ENCODE data around the gene LRRC10. TPM values are rescaled to one million over a fixed set of nuclear protein-coding genes. Genes with fewer than 3 reads are reported as not detected.

The LRRC10 gene
- total RNA-seq, 4 donors from 2014 or later = not detected

GRCh38 chr12:69566603-69567002 lies 44.1 kb downstream of the LRRC10 start:
- in situ Hi-C loops (cut with MboI; ENCODE audit: low pct_ligation_motif_present in 1 of 4, low pct_unique_long_range_greater_than_20kb in 1 of 4, low sequenced_read_pairs in 3 of 4) (loop anchor here in 3 of 4 donors (10.0 to 25.0 kb wide), 3 partner anchors 152 to 279 kb away; partner anchors contain the start of gene YEATS4 (in 1 of the 3)), intact Hi-C loops (cut with DNase I; ENCODE audit: low total_unique reads) (no loop called here)
- DNase-seq = no peak
- Histone ChIP-seq H3K27ac (no peak overlapping the region), H3K27me3 (no peaks in the 10 kb centered on the region), H3K36me3 (peaks cover 0 to 28% (median 3%) of the 10 kb centered on the region in 4 donors), H3K4me1 (no peaks in the 10 kb centered on the region), H3K9me3 (no peaks in the 10 kb centered on the region), H3K4me3 (no peak overlapping the region)
- WGBS, 2 donors (ENCODE audit: low coverage in 1 of 2) = 88 to 100% methylated on average over 1 to 3 of the region's 3 CpGs
- TF ChIP-seq CTCF (IDR thresholded peaks at IDR 0.05) (no peak), POLR2A (IDR thresholded peaks at IDR 0.05) (no peak), POLR2AphosphoS5 (IDR thresholded peaks at IDR 0.05) (no peak), EP300 (IDR thresholded peaks at IDR 0.05; ENCODE audit: low read depth) (no peak)

- no peak for TF ChIP-seq CTCF (IDR thresholded peaks at IDR 0.05)
- no peak for TF ChIP-seq EP300 (IDR thresholded peaks at IDR 0.05; ENCODE audit: low read depth)
- no peak for TF ChIP-seq POLR2AphosphoS5 (IDR thresholded peaks at IDR 0.05)
- TF ChIP-seq POLR2A (IDR thresholded peaks at IDR 0.05) = no peak
- Histone ChIP-seq H3K27ac (no peak overlapping the region), H3K36me3 (peaks cover 0 to 24% (median 2%) of the 10 kb centered on the region in 4 donors), H3K9me3 (no peaks in the 10 kb centered on the region), H3K27me3 (no peaks in the 10 kb centered on the region), H3K4me1 (no peaks in the 10 kb centered on the region), H3K4me3 (no peak overlapping the region)
- WGBS, 2 donors (ENCODE audit: low coverage in 1 of 2) = 91 to 94% methylated on average over 2 of the region's 2 CpGs
- DNase-seq = no peak
- intact Hi-C loops (cut with DNase I; ENCODE audit: low total_unique reads) = no loop called here
- in situ Hi-C loops (cut with MboI; ENCODE audit: low pct_ligation_motif_present in 1 of 4, low pct_unique_long_range_greater_than_20kb in 1 of 4, low sequenced_read_pairs in 3 of 4) = loop anchor here in 3 of 4 donors (10.0 to 25.0 kb wide), 3 partner anchors 148 to 276 kb away; partner anchors contain the start of gene YEATS4 (in 1 of the 3)
Observed at GRCh38 chr12:69563166-69563762, 47.4 kb downstream of the LRRC10 start.

Small RNAs within 50 kb of the gene (small RNA-seq; reads per million reads assigned to genes)
- gene MIR3913-1 = 3.7 to 11.9 (median 10.1) reads per million in 4 donors

Other genes with a start within 250 kb of the LRRC10 start
- 10 to 100 TPM; 16.7 to 48.6 (median 25.3) TPM for gene FRS2, start 140.5 kb downstream of the LRRC10 start, total RNA-seq
- 10 to 100 TPM; 25.4 to 92.7 (median 46.9) TPM for gene CCT2, start 25.4 kb downstream of the LRRC10 start, total RNA-seq
- not detected for gene BEST3, start 88.4 kb upstream of the LRRC10 start, total RNA-seq
- gene RAB3IP, start 128.0 kb upstream of the LRRC10 start, total RNA-seq = 10 to 100 TPM; 24.1 to 38.4 (median 36.3) TPM
- under 1 TPM in 2 of 4 donors, not detected in 2; 0.48 to 0.68 TPM for gene MYRFL, start 214.3 kb upstream of the LRRC10 start, total RNA-seq